ENCODE measurements around the gene ERRFI1.

Gene ERRFI1

DNA sequence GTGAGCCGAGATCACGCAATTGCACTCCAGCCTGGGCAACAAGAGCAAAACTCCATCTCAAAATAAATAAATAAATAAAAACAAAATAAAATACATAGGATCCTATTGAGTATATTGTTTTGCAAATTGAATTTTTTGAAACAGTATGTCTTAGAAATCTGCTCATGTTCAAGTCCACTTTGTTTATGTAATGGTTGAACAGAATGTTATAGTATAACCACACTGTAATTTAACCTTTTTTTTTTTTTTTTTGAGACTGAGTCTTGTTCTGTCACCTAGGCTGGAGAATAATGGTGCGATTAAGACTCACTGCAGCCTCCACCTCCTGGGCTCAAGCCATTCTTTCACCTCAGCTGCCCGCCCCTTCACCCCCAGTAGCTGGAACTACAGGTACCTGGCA is 33.2 kb downstream of the ERRFI1 start:
- no peak for DNase-seq
- TF ChIP-seq POLR2A (IDR thresholded peaks at IDR 0.05; ENCODE audit: low read length) (no peak), GATA1 (IDR thresholded peaks at IDR 0.05; ENCODE audit: low read depth, low read length) (no peak)

DNA sequence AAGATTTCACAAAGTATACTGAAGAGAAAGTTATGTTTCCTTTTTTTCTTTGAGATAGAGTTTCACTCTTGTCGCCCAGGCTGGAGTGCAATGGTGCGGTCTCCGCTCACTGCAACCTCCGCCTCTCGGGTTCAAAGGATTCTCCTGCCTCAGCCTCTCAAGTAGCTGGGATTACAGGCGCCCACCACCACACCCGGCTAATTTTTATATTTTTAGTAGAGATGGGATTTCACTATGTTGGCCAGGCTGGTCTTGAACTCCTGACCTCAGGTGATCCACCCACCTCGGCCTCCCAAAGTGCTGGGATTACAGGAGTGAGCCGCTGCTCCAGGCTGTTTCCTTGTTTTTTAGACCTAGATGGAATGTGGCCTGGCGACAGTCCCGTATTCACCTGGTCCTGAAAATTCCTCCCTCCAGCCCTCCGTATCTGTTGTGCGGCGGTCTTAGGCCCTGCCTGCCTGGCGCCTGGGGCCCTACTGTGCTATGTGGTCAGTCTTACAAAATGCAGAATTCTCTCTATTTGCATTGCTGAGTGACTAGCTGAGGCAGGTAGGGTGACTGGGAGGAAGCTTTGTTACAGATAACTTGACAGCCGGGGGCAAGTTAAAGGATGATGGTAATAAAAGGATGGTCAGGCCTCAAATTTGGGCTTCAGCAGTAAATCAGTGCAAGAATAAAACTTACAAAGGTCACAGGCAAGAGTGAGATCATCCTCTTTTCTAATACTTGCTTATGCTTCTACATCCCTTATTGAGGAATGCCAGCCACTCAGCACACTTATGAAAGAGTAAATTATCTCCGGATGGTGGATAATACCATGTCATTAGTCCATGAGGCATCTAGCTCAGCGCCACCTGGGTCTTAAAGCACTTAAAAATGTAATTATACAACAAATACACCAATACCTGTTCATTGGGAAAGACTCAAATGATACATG is 34.3 kb downstream of the ERRFI1 start:
- no peak for DNase-seq
- TF ChIP-seq GATA1 (IDR thresholded peaks at IDR 0.05; ENCODE audit: low read depth, low read length) = no peak
- TF ChIP-seq POLR2A (IDR thresholded peaks at IDR 0.05; ENCODE audit: low read length) = no peak

DNA sequence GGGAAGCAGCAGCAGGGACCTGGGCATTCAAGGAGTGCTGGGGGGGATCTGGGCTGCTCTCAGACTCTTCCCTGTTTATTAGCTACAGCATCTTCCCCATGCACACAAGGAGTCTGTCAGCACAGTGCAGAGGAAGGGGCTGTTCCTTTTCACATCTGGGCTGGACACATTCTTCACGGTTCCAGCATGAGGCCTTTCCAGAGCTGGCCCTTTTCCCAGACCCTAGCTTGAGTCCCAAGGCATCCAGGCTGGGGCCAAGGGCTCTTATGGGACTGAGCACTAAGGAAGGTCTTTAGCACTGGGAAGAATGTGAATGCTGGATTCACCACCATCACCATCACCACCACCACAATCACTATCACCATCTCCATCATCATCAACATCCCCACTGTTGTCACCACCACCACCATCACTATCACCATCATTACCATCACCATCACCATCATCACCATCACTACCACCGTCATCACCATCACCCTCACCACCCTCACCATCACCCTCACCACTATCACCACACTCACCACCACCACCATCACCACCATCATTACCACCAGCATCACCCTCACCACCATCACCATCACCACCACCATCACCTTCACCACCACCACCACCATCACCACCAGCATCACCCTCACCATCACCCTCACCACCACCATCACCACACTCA is 36.2 kb downstream of the ERRFI1 start:
- TF ChIP-seq GATA1 (IDR thresholded peaks at IDR 0.05; ENCODE audit: low read depth, low read length) = no peak
- TF ChIP-seq POLR2A (IDR thresholded peaks at IDR 0.05; ENCODE audit: low read length) = no peak
- no peak for DNase-seq

DNA sequence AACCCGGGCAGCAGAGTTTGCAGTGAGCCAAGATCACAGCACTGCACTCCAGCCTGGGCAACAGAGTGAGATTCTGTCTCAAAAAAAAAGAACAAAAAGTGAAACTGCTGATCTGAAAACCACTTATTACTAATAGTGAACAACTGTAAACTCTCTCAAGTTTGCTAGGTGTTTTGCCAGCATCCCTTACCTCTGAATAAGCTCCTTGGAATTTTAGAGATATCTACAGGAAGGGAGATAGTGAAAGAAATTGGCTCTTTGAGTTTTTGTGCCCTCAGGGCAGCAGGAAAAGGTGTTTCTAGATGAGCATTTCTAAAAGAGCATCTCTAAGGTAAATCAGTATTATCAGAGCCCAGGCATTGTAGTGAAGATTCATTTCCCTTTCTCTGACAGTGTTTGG is 37.5 kb downstream of the ERRFI1 start:
- DNase-seq = no peak
- TF ChIP-seq POLR2A (IDR thresholded peaks at IDR 0.05; ENCODE audit: low read length) = no peak
- TF ChIP-seq GATA1 (IDR thresholded peaks at IDR 0.05; ENCODE audit: low read depth, low read length) = no peak

DNA sequence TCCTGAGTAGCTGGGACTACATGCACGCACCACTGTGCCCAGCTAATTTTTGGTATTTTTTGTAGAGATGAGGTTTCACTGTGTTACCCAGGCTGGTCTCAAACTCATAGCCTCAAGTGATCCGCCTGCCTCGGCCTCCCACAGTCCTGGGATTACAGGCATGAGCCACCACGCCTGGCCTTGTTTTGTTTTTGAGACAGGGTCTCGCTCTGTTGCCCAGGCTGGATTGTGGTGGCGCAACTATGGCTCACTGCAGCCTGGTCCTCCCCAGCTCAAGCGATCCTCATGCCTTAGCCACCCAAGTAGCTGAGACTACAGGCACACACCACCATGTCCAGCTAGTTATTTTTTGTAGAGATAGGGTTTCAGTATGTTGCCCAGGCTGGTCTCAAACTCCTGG is 38.6 kb downstream of the ERRFI1 start:
- DNase-seq = no peak
- TF ChIP-seq GATA1 (IDR thresholded peaks at IDR 0.05; ENCODE audit: low read depth, low read length) (no peak), POLR2A (IDR thresholded peaks at IDR 0.05; ENCODE audit: low read length) (no peak)

DNA sequence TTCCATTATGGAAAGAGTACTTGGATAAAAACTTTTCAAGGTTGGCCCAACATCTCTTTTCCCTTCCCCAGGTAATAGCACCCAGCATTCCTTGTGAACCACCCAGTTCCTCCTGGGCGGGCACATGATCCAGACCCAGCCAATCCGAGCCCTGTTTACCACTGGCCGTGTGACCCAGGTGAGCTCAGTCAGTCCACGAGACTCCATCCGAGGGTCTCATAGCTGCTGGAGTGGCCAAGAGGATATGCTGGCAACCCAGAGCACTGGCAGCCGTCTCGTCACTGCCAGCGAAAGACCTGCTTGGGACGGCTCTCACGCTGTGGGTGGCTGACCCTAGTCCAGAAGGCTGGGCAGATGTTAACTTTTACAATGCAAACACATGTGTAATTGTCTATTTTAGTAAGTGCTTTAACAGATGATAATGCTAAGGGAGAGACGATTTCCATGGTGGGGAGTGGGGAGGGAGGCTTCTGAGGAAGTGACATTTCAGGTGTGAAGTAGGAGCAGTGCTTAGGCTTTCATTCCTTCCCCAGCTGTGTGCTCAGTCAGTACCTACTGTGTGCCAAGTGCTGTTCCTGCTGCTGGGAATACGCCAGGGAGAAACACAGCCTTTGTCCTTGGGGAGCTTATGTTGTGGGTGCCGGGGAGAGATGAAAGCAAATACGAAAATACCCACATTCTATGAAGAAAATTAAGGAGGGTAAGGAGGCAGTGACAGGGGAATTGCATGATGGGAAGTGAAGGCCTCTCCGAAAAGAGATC is 40.1 kb downstream of the ERRFI1 start:
- TF ChIP-seq GATA1 (IDR thresholded peaks at IDR 0.05; ENCODE audit: low read depth, low read length) (no peak), POLR2A (IDR thresholded peaks at IDR 0.05; ENCODE audit: low read length) (no peak)
- no peak for DNase-seq

DNA sequence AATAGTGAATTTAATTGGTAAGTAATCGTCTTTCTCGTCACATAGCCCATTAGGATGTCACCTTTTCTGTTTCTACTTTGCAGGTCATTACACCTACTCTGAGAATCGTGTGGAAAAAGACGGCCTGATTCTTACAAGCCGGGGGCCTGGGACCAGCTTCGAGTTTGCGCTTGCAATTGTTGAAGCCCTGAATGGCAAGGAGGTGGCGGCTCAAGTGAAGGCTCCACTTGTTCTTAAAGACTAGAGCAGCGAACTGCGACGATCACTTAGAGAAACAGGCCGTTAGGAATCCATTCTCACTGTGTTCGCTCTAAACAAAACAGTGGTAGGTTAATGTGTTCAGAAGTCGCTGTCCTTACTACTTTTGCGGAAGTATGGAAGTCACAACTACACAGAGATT is 41.3 kb downstream of the ERRFI1 start:
- TF ChIP-seq POLR2A (IDR thresholded peaks at IDR 0.05; ENCODE audit: low read length) (no peak), GATA1 (IDR thresholded peaks at IDR 0.05; ENCODE audit: low read depth, low read length) (no peak)
- no peak for DNase-seq

DNA sequence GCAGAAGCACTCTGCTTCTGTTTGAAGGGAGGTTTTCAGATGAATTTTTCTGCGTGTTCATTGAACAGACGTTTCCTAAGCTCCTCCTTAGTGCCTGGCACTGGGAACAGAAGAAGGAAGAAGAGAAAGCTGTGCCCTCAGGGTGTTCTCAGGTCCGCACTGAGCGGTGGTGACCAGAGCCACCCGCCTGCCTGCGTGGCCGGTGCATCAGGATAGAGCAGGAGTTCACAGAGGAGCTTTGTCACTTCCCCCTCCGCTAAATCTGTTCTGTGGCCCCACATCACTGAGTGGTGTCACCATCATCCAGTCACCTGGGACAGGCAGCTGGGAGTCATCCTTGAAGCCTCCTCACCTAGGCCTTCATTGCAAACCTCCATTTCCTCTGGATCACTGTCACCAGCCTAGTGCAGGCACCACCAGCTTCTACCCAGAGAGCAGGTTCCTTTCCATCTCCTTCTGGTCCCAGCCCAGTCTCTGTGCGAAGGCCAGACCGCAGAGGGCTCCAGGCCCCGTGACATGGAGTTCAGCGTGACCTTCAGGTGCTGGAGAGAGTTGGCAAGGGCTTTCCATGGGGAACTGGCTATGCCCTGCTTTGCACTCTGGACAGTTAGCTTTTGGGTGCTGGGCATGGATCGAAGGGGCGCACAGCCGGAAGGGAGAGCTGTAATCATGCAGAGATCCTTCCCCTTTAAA is 42.9 kb downstream of the ERRFI1 start:
- TF ChIP-seq GATA1 (IDR thresholded peaks at IDR 0.05; ENCODE audit: low read depth, low read length) = no peak
- TF ChIP-seq POLR2A (IDR thresholded peaks at IDR 0.05; ENCODE audit: low read length) = no peak

DNA sequence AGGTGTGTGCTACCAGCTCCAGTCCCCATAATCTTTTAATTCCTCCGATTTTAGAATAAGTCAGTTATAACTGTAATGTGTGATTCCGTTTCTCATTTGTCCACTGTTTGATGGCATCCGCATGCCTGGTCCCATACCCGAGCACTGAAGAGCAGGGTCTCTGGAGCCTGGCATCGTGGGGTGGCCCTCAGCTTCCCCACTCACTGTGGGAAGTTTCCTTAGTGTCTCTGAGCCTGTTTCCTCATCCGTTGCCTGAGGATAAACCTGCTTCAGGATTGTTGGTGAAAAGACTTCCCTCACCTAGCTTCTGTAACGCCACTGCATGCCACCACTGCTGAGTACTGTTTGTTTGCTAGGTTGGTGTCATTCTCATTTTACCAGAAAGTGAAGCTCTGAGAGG is 45.1 kb downstream of the ERRFI1 start:
- no peak for DNase-seq
- TF ChIP-seq GATA1 (IDR thresholded peaks at IDR 0.05; ENCODE audit: low read depth, low read length) (no peak), POLR2A (IDR thresholded peaks at IDR 0.05; ENCODE audit: low read length) (no peak)

More for the DNA sequence above, 42.9 kb downstream of the ERRFI1 start:
- no peak for DNase-seq

DNA sequence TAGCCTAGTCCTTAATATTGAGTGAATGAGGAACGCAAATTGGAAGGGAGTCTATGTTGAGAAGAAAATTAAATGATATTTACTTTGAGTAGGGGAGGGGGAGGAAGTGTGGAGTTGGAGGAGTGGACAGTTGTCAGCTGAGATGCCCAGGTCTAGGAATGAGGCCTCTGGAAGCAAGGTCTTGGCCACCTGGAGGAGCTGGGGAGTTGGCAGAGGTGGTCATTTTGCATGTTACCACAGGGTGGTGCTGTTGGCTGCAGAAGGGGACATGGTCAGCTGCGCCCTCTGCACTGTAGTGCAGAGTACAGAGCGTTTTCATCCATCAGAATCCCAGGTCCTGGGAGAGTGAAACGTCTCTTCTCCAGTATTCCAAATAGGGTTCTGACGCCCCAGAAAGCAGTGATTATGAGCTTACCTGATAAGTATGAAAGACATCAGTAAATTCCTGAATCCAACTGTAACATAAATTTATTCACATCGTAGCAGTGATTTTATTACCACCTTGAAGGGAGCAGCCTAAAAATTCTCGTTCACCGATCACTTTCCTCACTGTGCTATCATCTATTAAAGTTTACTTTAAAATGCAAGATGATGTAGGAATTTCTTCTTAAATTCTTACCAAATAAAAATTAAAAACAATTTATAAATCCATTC is 50.8 kb downstream of the ERRFI1 start:
- TF ChIP-seq POLR2A (IDR thresholded peaks at IDR 0.05; ENCODE audit: low read length) = no peak
- TF ChIP-seq GATA1 (IDR thresholded peaks at IDR 0.05; ENCODE audit: low read depth, low read length) = no peak
- DNase-seq = peak; percentile 67 to 78

DNA sequence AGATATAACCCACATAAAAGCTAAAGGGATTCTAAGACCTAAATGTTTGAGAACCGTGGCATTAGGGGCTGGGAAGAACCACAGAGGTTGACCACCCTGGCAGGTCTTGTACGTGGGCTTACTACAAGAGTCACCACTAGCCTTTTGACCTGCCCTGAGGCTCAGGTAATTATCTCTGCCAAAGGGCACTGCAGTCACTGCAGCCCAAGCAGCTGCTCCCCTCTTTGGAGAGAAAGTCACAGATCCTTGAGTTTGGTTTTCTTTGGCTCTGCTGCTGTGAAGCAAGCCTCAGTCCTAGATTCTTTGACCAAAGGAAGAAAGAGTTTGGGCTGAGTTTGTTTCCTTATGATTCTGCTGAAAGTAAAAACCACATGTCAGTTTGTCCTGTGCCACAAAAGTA is 53.0 kb downstream of the ERRFI1 start:
- no peak for DNase-seq
- TF ChIP-seq POLR2A (IDR thresholded peaks at IDR 0.05; ENCODE audit: low read length) (no peak), GATA1 (IDR thresholded peaks at IDR 0.05; ENCODE audit: low read depth, low read length) (no peak)

DNA sequence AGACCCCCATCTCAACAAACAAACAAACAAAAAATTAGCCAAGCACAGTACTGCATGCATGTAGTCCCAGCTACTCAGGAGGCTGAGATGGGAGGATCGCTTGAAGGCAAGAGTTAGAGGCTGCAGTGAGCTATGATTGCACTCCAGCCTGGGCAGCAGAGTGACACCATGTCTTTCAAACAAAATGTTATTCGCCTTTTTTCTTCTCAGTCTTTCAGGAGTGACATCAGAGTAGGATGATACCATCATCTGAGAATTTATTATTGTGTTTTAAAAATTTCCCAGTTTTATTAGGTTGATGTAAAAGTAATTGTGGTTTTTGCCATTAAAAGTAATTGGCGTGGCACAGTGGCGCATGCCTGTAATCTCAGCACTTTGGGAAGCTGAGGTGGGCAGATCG is 53.8 kb downstream of the ERRFI1 start:
- TF ChIP-seq GATA1 (IDR thresholded peaks at IDR 0.05; ENCODE audit: low read depth, low read length) = no peak
- DNase-seq = no peak

DNA sequence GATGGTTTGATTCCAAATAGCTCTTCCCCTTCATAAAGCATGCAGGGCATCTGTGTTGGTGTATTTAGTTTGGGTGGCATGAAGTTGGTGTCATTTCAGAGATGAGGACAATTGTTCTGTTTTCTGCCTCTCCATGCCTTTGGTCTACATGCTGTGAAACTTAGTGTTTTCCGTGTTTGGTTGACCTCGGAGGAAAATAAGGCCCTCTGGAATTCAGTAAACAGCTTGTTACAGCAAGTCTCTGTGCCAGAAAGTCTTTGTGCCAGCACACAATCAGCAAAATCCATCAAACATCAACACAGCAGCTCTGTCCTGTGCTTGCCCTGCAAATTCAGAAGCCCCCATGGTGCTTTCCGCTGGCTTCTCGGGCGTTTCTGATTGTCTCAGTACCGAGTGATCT is 55.1 kb downstream of the ERRFI1 start:
- TF ChIP-seq GATA1 (IDR thresholded peaks at IDR 0.05; ENCODE audit: low read depth, low read length) = no peak
- no peak for TF ChIP-seq POLR2A (IDR thresholded peaks at IDR 0.05; ENCODE audit: low read length)
- no peak for DNase-seq

Measured in erythroblast (primary cell).